ENCODE results near the gene ARPC5.

Gene ARPC5

GRCh38 chr1:183597656-183598347, 37.8 kb downstream of the ARPC5 start:
- CTCF ChIA-PET = interaction anchor here (0.8 to 1.5 kb wide), 2 partner anchors 7 to 47 kb away, joined by 3 to 5 read pairs; partner anchors contain the start of gene NCF2

GRCh38 chr1:183596500-183596899, 39.1 kb downstream of the ARPC5 start:
- H3K4me3 Mint-ChIP-seq = no peak overlapping the region

More at GRCh38 chr1:183597656-183598347, 37.8 kb downstream of the ARPC5 start:
- DNase-seq = no peak
- Mint-ChIP-seq H3K4me3 (no peak overlapping the region), H3K4me1 (peaks cover 12% of the 10 kb centered on the region), H3K27me3 (peaks cover 19% of the 10 kb centered on the region), H3K9me3 (no peaks in the 10 kb centered on the region), H3K27ac (no peak overlapping the region), H3K36me3 (no peaks in the 10 kb centered on the region)

GRCh38 chr1:183595537-183595936, 40.0 kb downstream of the ARPC5 start:
- no peaks in the 10 kb centered on the region for H3K9me3 Mint-ChIP-seq
- H3K27me3 Mint-ChIP-seq = peaks cover 12% of the 10 kb centered on the region
- no peak for DNase-seq
- H3K4me3 Mint-ChIP-seq = no peak overlapping the region
- H3K36me3 Mint-ChIP-seq = no peaks in the 10 kb centered on the region
- no peak overlapping the region for H3K27ac Mint-ChIP-seq
- CTCF ChIA-PET = no interaction called here
- peaks cover 20% of the 10 kb centered on the region for H3K4me1 Mint-ChIP-seq

More at GRCh38 chr1:183596500-183596899, 39.1 kb downstream of the ARPC5 start:
- CTCF ChIA-PET = no interaction called here
- peaks cover 12% of the 10 kb centered on the region for H3K4me1 Mint-ChIP-seq
- H3K27me3 Mint-ChIP-seq = peaks cover 14% of the 10 kb centered on the region
- H3K36me3 Mint-ChIP-seq = no peaks in the 10 kb centered on the region
- no peak for DNase-seq
- H3K9me3 Mint-ChIP-seq = no peaks in the 10 kb centered on the region
- no peak overlapping the region for H3K27ac Mint-ChIP-seq

GRCh38 chr1:183593356-183593755, 42.2 kb downstream of the ARPC5 start:
- H3K4me3 Mint-ChIP-seq = no peak overlapping the region
- CTCF ChIA-PET = no interaction called here
- no peak overlapping the region for H3K27ac Mint-ChIP-seq
- H3K27me3 Mint-ChIP-seq = peaks cover 5% of the 10 kb centered on the region
- peaks cover 37% of the 10 kb centered on the region for H3K4me1 Mint-ChIP-seq
- H3K9me3 Mint-ChIP-seq = no peaks in the 10 kb centered on the region
- DNase-seq = no peak
- H3K36me3 Mint-ChIP-seq = no peaks in the 10 kb centered on the region

- Mint-ChIP-seq H3K27ac (no peak overlapping the region), H3K36me3 (no peaks in the 10 kb centered on the region), H3K27me3 (peaks cover 5% of the 10 kb centered on the region), H3K4me3 (no peak overlapping the region), H3K4me1 (peaks cover 37% of the 10 kb centered on the region), H3K9me3 (no peaks in the 10 kb centered on the region)
- CTCF ChIA-PET = no interaction called here
- no peak for DNase-seq
Measured at GRCh38 chr1:183592733-183593132, 42.9 kb downstream of the ARPC5 start.

GRCh38 chr1:183590244-183591191, 45.1 kb downstream of the ARPC5 start, which contains the start of gene NCF2:
TSS of gene NCF2 (minus strand) at chr1:183590459. CDS start at chr1:183590329, 130 bp downstream.
- Mint-ChIP-seq H3K36me3 (peaks cover 4% of the 10 kb centered on the region), H3K27me3 (peaks cover 5% of the 10 kb centered on the region), H3K4me3 (peak within 1 kb of the TSS; percentile 62), H3K9me3 (no peaks in the 10 kb centered on the region), H3K27ac (peak within 1 kb of the TSS; percentile 87), H3K4me1 (peaks cover 42% of the 10 kb centered on the region)
- CTCF ChIA-PET = interaction anchor here (0.7 to 3.4 kb wide), 4 partner anchors 8 to 112 kb away, joined by 3 to 19 read pairs (median 6); no protein-coding TSS in a partner anchor
- DNase-seq = peak; percentile 66

- CTCF ChIA-PET = interaction anchor here (0.7 to 3.4 kb wide), 3 partner anchors 9 to 112 kb away, joined by 3 to 19 read pairs (median 5); no protein-coding TSS in a partner anchor
- Mint-ChIP-seq H3K9me3 (no peaks in the 10 kb centered on the region), H3K4me1 (peaks cover 47% of the 10 kb centered on the region), H3K4me3 (peak overlapping the region; percentile 62), H3K27me3 (peaks cover 5% of the 10 kb centered on the region), H3K36me3 (peaks cover 5% of the 10 kb centered on the region), H3K27ac (peak overlapping the region; percentile 87)
- DNase-seq = no peak
Measured at GRCh38 chr1:183589874-183590243, 45.7 kb downstream of the ARPC5 start.

- H3K9me3 Mint-ChIP-seq = no peaks in the 10 kb centered on the region
- peaks cover 5% of the 10 kb centered on the region for H3K36me3 Mint-ChIP-seq
- peak overlapping the region; percentile 87 for H3K27ac Mint-ChIP-seq
- CTCF ChIA-PET = interaction anchor here (1.7 to 3.4 kb wide), 2 partner anchors 10 to 66 kb away, joined by 4 to 19 read pairs; no protein-coding TSS in a partner anchor
- peak overlapping the region; percentile 62 for H3K4me3 Mint-ChIP-seq
- H3K4me1 Mint-ChIP-seq = peaks cover 51% of the 10 kb centered on the region
- peaks cover 5% of the 10 kb centered on the region for H3K27me3 Mint-ChIP-seq
- DNase-seq = no peak
Measured at GRCh38 chr1:183589384-183589783, 46.2 kb downstream of the ARPC5 start.

GRCh38 chr1:183588827-183589226, 46.8 kb downstream of the ARPC5 start:
- Mint-ChIP-seq H3K4me3 (peak overlapping the region; percentile 62), H3K27ac (peak overlapping the region; percentile 87), H3K27me3 (peaks cover 5% of the 10 kb centered on the region), H3K4me1 (peaks cover 52% of the 10 kb centered on the region), H3K36me3 (peaks cover 5% of the 10 kb centered on the region), H3K9me3 (no peaks in the 10 kb centered on the region)
- CTCF ChIA-PET = interaction anchor here (1.3 to 3.4 kb wide), 3 partner anchors 9 to 118 kb away, joined by 3 to 19 read pairs (median 4); no protein-coding TSS in a partner anchor
- DNase-seq = peak; percentile 42

- Mint-ChIP-seq H3K27ac (no peak overlapping the region), H3K27me3 (no peaks in the 10 kb centered on the region), H3K36me3 (peaks cover 7% of the 10 kb centered on the region), H3K4me3 (no peak overlapping the region), H3K4me1 (peaks cover 55% of the 10 kb centered on the region), H3K9me3 (no peaks in the 10 kb centered on the region)
- DNase-seq = no peak
- CTCF ChIA-PET = no interaction called here
Measured at GRCh38 chr1:183586926-183587325, 48.7 kb downstream of the ARPC5 start.

- CTCF ChIA-PET = no interaction called here
- Mint-ChIP-seq H3K36me3 (peaks cover 7% of the 10 kb centered on the region), H3K4me3 (no peak overlapping the region), H3K4me1 (peaks cover 58% of the 10 kb centered on the region), H3K9me3 (no peaks in the 10 kb centered on the region), H3K27ac (no peak overlapping the region), H3K27me3 (no peaks in the 10 kb centered on the region)
- no peak for DNase-seq
Measured at GRCh38 chr1:183586455-183586854, 49.1 kb downstream of the ARPC5 start.

GRCh38 chr1:183585038-183585437, 50.5 kb downstream of the ARPC5 start:
- Mint-ChIP-seq H3K27me3 (no peaks in the 10 kb centered on the region), H3K4me3 (no peak overlapping the region), H3K36me3 (peaks cover 8% of the 10 kb centered on the region), H3K9me3 (no peaks in the 10 kb centered on the region), H3K4me1 (peaks cover 56% of the 10 kb centered on the region), H3K27ac (peak overlapping the region; percentile 70)
- CTCF ChIA-PET = no interaction called here
- peak; percentile 50 for DNase-seq

GRCh38 chr1:183584147-183584546, 51.4 kb downstream of the ARPC5 start:
- no peak overlapping the region for H3K4me3 Mint-ChIP-seq
- no peak for DNase-seq
- H3K4me1 Mint-ChIP-seq = peaks cover 53% of the 10 kb centered on the region
- CTCF ChIA-PET = no interaction called here
- no peaks in the 10 kb centered on the region for H3K27me3 Mint-ChIP-seq
- no peak overlapping the region for H3K27ac Mint-ChIP-seq
- H3K36me3 Mint-ChIP-seq = peaks cover 8% of the 10 kb centered on the region
- no peaks in the 10 kb centered on the region for H3K9me3 Mint-ChIP-seq

GRCh38 chr1:183583466-183583865, 52.1 kb downstream of the ARPC5 start:
- Mint-ChIP-seq H3K9me3 (no peaks in the 10 kb centered on the region), H3K27ac (no peak overlapping the region), H3K4me1 (peaks cover 51% of the 10 kb centered on the region), H3K27me3 (no peaks in the 10 kb centered on the region), H3K4me3 (no peak overlapping the region), H3K36me3 (peaks cover 8% of the 10 kb centered on the region)
- no peak for DNase-seq
- CTCF ChIA-PET = no interaction called here

Data from activated naive CD4-positive, alpha-beta T cell treated with anti-CD3 and anti-CD28 coated beads, Interleukin-2, amount 10 ng/mL, durations not matched to agents 7 days and 5 days (primary cell).